Stimulated activated naive CD4-positive, alpha-beta T cell treated with Interleukin-2 at 50 U/mL for 16 hours (primary cell): Measurements from ENCODE around the gene FXYD5.
A peak's percentile ranks its signal among the peaks of the same experiment; 100 is the strongest.

ENCODE experiments used
- DNase-seq: peaks from one replicate; lab custom pipeline; 2025; lab: John Stamatoyannopoulos, UW

The FXYD5 gene, protein sequence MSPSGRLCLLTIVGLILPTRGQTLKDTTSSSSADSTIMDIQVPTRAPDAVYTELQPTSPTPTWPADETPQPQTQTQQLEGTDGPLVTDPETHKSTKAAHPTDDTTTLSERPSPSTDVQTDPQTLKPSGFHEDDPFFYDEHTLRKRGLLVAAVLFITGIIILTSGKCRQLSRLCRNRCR

DNA sequence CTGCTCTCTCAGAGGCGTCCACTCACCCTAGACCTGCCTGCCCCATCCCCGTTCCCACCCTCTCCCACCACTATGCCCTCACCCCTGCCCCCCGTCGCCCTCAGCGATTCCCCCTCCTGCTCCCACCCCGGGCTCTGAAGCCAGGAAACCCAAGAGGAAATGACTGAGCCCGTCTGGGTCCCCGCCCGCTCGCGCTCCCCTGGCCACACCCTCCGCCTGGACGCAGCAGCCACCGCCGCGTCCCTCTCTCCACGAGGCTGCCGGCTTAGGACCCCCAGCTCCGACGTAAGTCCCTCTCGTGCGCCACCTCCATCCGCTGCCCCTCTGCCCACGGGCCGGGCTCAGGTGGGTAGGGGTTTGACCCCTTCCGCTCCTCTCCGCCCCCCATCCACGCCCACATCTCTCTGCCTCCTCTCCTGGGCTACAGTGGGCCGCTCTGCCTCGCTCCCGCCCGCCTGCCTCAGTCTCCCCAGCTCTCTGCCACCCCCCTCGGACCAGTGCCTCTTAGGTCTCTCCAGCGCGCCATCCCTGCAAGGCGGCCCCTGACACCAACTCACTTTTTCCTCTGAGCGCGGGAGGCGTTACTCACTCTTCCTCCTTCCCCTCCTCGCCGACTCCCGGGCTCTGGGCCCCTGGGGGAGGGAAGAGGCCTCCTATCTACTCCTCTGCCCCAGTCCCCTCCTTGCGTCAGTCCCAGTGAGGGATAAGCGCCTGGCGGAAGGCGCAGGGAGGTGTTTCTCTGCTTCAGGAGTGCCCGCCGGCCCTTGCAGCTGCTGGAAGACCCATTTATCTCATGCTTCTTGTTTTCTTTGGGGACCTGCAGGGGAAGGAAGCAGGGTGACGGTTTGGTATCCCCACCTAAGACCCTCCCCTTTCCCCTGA lies at the start of gene FXYD5:
TSS of gene FXYD5 (plus strand) at position 211 of the 882 bp plus-strand sequence. CDS start 816 bp downstream, outside the sequence.
- DNase-seq = peak; percentile 86

DNA sequence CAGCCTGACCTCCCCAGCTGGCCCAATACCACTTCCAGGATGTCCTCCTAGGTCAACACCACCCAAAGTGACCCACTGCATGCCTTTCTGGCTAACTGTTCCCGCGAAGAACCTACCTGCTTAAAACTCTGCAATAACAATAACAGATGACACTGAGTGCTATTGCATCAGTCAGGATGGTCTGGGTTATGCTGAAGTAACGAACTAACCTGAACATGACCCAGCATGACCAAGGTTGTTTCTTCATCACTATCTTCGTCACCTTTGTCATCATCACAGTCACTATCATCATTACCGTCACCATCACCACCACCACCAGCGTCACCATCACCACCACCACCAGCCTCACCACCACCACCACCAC lies 49.5 kb upstream of the FXYD5 start:
- no peak for DNase-seq

DNA sequence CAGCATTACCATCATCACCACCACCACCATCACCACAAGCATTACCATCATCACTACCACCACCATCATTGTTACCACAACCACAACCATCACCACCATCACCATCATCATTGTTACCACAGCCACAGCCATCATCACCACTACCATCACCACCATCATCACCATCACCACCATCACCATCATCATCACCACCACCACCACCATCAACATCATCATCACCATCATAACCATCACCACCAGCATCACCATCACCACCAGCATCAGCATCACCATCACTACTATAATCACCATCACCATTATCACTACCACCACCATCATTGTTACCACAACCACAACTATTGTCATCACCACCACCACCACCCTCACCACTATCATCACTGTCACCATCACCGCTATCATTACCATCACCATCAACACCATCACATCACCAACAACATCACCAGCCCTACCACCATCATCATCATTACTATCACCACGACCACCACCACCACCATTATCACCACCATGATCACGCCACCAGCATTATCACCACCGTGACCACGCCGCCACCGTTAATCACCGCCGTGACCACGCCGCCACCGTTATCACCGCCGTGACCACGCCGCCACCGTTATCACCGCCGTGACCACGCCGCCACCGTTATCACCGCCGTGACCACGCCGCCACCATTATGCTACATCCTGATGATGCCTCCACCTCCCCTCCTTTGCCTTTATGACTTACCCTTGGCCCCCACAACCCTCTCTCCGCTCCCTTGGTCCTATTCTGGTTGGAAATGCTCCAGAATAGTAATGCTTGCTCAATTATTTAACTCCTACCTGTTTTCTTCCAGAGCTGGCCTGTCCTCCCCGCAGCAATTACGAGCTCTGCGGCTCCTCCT lies 48.9 kb upstream of the FXYD5 start:
- no peak for DNase-seq

DNA sequence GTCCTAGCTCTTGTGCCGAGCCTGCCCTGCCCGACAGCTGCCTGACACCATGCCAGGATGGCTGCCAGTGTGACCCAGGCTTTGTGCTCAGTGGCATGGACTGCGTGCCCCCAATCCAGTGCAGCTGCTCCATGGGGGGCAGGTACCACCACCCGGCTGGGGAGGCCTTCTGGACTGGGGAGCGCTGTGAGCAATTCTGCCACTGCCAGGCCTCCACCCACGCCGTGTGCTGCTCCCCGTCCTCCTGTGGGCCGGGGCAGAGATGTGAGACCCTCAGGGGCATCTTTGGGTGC lies 48.3 kb upstream of the FXYD5 start:
- no peak for DNase-seq

DNA sequence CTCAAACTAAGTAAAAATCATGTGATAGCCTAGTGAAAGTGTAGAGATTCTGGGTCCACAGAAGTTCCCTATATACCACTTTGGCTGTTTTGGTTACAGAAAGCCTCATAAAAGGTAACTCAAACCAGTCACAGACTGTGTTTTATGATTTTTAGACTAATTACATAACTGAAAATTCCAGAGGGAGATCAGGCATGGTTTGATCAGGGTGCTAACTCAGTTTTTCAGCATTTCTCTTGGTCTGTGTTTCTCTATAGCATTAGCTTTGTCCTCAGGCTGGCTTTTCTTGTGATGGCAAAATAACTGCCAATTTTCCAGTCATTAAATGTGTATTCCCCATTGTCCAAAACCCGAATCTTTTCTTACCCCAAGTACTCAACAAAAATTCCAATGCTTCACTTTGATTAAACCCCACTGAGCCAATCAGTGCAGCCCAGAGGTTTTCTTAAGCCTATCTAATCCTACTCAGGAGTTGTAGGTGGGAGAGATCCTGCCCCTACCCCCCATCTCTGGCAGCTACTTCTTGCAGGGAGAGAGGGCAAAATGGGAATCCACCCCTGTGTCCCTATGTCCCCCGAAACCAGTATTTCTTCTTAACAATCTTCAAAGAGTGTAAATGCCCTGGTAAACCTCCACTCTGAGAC lies 47.5 kb upstream of the FXYD5 start:
- DNase-seq = no peak

DNA sequence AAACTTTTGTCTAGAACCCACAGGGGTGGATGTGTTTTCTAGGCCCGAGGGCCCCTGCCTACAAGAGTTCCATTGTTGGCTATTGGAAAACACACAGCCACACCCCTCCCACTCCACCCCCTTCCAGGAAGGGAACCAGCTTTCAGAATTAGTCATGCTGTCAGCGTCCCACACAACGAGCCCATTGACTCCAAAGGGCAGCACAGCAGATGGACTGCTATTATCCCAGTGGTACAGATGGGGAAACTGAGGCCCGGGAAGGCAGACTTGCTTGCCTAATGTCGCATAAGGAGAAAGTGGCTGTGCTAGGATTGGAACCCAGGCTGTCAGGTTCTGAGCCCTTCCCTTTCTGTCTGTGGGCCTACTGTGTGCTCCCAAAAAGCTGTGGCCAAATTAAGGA lies 47.0 kb upstream of the FXYD5 start:
- DNase-seq = no peak

DNA sequence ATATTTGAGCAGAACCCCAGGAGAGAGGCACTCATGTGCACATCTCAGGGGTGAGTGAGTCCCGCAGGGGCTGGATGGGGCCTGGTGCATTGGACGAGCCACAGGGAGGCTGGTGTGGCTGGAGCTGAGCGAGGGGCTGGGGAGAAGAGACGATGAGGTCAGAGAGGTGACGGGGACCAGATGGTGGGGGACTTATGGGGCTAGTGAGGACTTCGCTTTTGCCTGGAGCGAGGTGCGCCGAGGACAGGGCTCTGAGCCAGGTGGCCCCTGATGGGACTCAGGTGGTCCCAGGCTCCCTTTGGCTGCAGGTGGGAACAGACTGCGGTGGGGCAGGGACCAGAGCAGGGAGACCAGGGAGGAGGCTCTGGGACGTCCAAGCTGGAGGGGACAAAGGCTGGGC lies 45.8 kb upstream of the FXYD5 start:
- no peak for DNase-seq

DNA sequence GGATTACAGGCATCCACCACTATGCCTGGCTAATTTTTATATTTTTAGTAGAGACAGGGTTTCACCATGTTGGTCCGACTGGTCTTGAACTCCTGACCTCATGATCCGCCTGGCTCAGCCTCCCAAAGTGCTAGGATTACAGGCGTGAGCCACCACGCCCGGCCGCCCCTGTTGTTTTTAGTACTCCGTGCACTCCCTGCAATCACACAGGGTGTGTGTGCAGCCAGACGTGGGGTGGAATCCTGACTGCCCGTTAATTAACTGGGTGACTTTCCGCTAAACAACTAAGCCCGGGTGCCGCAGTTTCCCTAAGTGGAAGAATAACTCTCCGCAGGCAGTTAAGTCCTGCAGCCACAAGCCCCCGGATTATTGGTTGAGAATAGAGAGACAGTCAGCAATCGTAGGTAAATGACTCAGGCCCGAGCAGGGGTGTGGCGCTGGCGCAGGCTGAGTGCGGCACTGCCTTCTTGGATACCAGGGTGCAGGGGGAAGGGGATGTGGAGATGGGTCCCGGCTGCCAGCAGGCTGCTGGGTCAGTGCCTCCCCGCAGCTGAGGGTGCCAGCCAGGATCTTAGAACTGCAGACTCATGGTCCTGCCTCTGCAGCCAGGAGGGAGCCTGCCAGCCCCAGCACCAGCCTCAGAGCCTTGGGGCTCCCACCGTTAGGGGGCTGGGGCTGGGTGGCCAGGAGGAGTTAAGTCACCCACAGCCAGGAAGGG lies 45.0 kb upstream of the FXYD5 start:
- DNase-seq = no peak

DNA sequence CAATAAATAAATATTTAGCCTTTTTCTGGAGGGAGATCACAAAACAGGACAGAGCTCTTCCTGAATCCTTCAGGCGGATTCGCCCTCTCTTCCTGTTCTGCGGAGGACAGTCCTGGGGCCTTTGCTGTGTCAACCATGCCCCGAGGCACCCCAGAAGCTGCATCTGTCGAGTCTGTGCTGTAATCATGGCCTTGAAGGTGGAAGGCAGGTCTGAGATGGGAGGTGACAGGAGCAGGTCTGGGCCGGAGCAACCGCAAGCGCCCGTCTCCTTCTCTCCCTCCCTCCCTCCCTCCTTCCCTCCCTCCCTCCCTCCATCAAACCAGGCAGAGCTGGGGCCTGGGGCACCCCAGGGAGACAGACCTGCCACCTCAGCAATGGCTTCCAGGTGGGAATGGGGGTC lies 43.6 kb upstream of the FXYD5 start:
- no peak for DNase-seq

DNA sequence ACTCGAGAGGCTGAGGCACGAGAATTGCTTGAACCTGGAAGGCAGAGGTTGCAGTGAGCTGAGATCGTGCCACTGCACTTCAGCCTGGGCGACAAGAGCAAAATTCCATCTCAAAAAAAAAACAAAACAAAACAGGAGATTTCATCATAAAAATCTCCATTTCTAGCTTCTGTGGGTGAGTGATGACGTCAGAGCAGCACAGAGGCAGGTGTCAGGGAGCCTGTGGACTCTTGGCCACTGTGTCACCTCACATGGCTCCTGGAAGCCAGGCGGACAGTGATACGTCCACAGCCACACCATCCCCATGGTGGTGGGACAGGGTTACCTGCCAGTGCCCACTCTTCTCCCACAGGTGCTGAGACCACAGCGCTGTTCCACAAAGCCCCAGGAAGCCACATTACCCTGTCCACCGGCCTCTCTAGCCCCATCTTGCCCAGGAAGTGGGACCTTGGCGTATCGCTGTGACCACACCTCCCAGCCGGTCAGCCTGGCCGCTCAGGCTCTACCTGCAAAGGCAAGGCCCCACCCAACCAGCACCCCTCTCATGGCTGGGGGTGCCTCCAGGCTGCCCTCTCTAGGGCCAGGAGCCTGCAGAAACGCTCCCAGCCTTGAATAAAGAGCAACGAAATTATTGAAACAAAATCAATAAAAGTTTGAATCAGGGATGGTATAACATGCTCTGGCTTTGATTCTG lies 41.4 kb upstream of the FXYD5 start:
- DNase-seq = no peak

DNA sequence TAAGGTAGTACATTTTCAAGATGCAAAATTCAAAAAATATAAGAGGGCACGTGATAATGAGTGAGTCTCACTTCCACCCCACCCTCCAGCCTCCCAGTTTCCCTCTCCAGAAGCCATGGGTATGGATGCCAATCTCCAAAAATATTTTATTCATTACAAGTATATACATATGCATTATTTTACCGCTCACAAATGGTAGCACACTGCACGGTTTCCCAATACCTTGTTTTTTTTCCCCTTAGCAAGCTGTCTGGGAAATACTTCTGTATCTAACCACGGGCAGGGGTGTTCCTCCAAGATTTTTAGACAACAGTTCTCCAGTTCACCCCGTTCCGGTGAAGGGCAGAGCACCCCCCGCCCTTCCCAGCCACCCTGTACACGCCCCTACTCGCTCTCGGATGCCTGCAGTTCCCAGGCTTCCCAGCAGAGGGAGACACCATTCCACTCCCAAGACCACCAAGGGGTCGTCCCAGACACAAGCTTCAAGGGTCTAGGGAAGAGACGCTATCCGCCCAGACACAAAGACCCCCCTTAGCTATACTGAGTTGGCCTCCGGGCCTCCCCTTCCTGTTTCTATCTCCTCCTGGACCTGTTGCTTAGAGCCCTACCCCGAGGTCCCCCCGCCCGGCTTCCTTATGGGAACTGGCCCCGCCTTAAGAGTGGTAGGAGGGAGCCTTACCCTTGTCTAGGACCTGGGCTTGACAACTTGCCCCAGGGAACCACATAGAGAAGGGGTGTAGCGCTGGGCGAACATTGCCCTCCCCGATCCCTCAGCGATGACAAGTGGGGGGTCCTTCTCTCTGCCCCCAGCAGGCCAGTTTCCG lies 40.0 kb upstream of the FXYD5 start:
- peak; percentile 46 for DNase-seq

DNA sequence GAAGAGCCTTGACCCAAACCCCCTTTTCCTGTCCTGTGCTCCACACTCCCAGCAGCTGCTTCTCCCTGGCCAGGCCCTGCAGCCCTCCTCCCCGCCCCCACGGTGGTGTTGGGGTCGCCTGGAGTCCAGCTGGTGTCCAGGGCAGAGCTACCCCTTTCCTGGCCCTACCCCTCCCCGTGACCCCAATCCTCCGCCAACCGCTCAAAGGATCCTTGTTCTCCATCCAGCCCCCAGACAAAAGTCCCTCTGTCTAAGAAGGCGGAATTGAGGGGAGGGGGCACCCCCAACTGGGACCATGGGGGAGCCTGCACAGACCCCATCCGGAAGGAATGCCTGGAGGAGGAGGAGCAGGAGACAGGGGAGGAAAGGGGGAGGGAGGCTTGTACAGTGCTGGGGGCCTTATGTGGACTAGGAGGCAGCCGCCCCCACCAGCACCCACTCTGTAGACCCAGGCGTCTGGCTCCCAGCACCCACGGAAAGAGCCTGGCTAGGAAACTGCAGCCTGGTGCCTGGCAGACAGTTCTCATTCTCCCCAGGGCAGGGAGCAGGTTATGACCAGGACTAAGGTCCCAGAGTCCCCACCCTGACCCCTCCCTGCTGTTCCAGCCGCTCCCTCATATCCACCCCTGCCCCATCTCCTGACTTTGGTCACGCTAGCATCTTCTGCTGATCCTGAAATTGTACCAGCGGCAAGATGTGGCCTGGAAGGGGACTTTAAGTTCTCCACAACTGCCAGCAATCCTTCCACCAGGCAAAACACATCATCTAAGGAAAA lies 39.2 kb upstream of the FXYD5 start, which contains the start of gene FXYD3:
TSS of gene FXYD3 (plus strand) at position 647 of the 775 bp plus-strand sequence. CDS start 3,554 bp downstream, outside the sequence.
- no peak for DNase-seq

DNA sequence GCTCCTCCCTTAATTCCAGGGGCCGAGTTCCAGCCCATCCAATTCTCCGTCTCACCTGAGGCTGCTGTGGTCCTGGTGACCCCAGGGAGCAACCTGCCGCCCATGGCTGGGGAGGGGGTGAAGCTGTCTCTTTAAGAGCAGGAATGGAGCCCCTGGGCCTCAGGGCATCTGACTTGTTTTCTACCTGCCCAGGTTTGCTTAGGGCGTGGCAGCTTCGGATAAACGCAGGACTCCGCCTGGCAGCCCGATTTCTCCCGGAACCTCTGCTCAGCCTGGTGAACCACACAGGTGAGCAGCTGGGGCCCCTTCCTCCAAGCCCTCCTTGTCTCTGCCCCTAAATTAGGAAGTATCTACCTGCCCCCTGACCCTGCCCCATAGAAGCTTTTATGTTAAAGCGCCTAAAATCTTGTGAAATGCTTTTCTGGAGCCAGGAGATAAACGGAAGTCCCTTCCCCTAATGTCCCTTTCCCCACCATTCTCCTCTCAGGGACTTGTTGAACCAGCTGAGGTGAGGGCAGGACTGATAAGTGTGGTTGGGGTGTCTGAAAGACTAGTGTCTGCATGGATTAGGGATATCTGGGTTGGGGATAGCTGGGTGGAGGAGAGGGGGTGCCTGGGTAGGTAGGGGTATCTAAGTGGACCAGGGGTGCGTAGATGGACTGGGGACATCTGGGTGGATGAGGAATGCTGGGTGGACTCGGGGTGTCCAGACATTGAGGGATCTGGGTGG lies 38.3 kb upstream of the FXYD5 start:
- no peak for DNase-seq

DNA sequence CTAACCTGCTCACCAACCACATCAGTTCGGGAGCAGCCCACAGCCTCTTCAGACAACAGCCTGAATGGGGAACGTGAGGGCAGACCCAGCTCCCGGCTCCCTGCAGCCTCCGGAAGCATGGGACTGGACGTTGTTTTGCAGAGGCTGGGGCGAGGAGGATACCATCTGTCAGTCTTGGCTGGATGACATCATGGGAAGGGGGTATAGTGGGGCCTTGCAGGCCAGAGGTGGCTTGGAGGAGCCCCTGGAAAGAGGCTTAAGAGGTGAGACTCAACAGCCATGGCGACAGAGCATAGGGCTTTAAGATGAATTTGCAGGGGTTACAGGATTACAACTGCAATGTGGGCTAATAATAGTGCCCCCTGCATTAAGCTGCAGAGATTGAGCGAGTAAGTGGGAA lies 37.4 kb upstream of the FXYD5 start:
- no peak for DNase-seq

DNA sequence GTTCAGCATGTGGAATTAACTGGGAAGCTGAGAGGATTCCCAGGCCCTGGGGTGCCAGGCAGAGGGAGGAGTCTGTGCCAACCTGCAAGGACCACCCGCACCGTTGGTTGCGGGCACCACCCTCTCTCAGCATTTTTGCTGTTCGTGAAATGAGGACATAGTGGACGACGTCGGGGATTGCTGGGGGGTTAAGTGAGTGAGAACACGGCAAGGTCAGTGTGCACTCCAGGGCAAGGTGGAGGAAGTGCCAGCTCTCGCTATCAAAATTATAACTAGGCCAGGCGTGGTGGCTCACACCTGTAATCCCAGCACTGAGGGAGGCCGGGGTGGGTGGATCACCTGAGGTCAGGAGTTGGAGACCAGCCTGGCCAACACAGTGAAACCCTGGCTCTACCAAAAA lies 36.7 kb upstream of the FXYD5 start:
- DNase-seq = no peak

DNA sequence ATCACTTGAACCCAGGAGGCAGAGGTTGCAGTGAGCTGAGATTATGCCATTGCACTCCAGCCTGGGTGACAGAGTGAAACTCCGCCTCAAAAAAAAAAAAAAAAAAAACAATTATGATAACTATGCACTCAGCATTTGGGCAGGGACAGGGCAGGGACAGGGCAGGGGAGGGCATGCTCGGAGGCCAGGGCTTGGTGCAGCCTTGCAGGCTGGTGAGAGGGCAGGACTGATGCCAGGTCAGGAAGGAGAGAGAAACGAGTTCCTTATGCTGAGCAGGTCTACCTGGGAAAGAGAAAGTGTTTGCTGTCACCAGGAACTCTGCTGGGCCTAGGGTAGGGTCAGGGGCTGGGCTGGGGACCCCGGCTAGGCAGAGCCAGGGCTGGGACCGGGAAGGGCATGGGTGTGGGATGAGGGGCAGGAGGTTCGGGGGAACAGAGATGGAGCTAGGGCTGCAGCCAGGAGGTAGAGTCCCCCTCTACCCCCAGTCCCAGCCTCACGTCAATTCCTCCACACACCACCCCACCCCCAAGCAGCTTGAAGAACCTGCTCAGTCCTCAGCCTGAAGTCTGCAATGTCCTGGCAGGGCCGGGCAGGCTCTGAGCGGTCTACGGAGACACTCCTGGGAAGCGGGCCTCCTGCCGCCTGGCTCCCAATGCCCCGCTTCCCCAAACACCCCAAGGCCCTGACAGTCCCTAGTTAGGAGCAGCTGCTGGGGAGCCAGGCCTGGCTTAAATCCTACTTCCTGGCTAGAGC lies 36.1 kb upstream of the FXYD5 start:
- no peak for DNase-seq

DNA sequence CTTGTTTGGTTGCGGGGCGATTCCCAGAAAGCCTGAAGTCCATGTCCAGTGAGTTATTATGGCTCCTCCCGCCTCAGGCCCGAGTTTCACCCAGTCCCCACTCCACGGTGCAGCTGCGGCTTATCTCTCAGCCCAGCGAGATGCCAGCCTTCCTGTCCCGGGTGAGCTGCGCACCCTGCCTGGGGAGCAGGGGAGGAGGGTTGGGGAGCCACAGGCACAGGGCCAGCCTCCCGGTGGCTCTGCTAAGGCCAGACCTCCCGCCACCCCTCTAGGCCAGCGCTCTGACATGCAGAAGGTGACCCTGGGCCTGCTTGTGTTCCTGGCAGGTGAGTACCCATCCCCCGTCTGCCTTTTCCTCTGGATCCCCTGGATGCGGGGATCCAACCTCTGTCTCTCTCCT lies 35.4 kb upstream of the FXYD5 start:
- no peak for DNase-seq

DNA sequence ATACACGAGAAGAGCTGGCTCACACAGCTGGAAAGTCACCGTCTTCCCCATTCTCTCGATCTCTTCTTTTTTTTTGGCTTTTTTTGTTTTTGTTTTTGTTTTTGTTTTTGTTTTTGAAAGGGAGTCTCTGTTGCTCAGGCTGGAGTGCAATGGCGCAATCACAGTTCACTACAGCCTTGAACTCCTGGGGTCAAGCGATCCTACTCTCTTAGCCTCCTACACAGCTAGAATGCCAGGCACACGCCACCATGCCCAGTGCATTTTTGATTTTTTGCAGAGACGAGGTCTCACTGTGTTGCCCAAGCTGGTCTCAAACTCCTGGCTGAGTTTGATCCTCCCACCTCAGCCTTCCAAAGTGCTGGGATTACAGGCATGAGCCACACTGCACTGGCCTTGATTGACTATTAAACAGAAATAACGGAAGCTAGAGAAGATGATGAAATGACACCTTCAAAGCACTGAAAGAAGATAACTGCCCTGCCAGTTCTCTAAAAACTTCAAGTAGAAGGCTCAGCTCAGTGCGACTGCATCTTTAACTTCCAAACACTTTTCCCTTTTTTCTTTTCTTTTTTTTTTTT lies 34.9 kb upstream of the FXYD5 start:
- DNase-seq = no peak
